Measurements from ENCODE around the gene ANHX.

ANHX gene

DNA sequence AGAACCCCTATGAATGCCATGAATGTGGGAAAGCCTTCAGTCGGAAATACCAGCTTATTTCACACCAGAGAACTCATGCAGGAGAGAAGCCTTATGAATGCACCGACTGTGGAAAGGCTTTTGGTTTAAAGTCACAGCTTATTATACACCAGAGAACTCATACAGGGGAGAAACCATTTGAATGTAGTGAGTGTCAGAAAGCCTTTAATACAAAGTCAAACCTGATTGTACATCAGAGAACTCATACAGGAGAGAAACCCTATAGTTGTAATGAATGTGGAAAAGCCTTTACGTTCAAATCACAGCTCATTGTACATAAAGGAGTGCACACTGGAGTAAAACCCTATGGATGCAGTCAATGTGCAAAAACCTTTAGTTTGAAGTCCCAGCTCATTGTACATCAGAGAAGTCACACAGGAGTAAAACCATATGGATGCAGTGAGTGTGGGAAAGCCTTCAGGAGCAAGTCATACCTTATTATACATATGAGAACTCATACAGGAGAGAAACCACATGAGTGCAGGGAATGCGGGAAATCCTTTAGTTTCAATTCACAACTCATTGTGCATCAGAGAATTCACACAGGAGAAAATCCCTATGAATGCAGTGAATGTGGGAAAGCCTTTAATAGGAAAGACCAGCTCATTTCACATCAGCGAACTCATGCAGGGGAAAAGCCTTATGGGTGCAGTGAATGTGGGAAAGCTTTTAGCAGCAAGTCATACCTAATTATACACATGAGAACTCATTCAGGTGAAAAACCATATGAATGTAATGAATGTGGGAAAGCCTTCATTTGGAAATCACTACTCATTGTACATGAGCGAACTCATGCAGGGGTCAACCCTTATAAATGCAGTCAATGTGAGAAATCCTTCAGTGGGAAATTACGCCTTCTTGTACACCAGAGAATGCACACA, 32.1 kb downstream of the ANHX start:
- no peak for DNase-seq (ENCODE audit: low read depth in 2 of 2)

DNA sequence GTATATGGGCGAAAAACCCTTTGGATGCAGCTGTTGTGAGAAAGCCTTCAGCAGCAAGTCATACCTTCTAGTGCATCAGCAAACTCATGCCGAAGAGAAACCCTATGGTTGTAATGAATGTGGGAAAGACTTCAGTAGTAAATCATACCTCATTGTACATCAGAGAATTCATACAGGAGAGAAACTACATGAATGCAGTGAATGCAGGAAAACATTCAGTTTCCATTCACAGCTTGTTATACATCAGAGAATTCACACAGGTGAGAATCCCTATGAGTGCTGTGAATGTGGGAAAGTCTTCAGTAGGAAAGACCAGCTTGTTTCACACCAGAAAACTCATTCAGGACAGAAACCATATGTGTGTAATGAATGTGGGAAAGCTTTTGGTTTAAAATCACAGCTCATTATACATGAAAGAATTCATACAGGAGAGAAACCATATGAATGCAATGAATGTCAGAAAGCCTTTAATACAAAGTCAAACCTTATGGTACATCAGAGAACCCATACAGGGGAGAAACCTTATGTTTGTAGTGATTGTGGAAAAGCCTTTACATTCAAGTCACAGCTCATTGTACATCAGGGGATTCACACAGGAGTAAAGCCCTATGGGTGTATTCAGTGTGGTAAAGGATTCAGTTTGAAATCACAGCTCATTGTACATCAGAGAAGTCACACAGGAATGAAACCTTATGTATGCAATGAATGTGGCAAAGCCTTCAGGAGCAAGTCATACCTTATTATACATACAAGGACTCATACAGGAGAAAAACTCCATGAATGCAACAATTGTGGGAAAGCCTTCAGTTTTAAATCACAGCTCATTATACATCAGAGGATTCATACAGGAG, 33.0 kb downstream of the ANHX start:
- DNase-seq (ENCODE audit: low read depth in 2 of 2): no peak

GRCh38 chr12:133201888-133202287, 33.8 kb downstream of the ANHX start:
- no peak for DNase-seq (ENCODE audit: low read depth in 2 of 2)

DNA sequence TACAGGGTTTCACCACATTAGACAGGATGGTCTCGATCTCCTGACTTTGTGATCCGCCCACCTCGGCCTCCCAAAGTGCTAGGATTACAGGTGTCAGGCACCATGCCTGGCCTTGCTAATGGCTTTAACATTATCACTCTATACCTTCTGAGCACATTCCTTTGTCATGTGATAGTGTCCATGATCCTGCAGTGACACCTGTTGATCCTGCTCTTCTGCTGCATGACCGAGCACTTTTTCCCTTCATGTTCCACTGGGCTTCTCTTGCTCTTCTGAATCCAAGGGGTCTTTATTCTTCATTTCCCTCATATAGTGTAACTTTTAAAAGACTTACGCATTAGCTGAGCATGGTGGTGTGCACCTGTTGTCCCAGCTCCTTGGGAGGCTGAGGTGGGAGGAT, 42.8 kb downstream of the ANHX start:
- no peak for DNase-seq (ENCODE audit: low read depth in 2 of 2)

- no peak for DNase-seq (ENCODE audit: low read depth in 2 of 2)
Measured at GRCh38 chr12:133190176-133190575, 45.5 kb downstream of the ANHX start.

DNA sequence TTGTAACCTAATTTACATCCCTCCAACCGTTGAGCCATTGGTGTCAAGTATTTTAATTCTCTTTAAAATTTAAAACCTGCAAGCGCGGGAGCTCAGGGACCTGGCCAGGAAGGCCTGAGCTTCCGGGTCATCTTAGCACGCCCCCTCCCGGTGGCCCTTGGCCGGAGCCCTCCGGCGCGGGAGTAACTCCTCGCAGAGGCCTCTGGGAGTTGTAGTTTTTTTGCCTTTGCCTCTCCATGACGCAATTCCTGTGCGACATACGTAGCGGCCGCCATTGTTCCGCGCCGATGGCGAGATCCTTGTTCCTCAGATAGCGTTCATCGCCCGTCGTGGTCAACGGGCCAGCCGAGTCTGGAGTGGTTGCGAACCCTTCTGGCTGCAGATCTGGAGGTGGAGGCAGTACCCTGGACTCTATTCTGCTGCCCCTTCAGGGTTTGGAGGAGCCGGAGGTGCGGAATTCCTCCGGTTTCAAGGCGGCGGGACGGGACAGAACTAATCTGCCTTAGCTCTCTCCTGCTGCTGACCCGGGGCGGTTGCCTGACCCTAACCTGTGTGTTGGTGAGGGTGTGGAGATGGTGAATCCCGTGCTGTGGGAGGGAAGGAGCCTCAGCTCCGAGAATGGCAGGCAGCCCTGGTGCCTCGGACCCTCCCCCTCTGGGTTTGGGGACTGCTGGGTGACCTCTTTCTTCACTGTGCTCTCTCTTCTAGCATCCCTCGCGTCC, 54.3 kb downstream of the ANHX start, which contains the start of gene ZNF268:
ZNF268 (plus strand) TSS at position 258 of the 722 bp plus-strand sequence. CDS start 503 bp downstream, outside the sequence.
- peak; percentile 74 to 79 for DNase-seq (ENCODE audit: low read depth in 2 of 2)

GRCh38 chr12:133180669-133181068, 55.0 kb downstream of the ANHX start:
- no peak for DNase-seq (ENCODE audit: low read depth in 2 of 2)

- DNase-seq (ENCODE audit: low read depth in 2 of 2): no peak
Measured at GRCh38 chr12:133174901-133175300, 60.8 kb downstream of the ANHX start.

- DNase-seq (ENCODE audit: low read depth in 2 of 2): no peak
Measured at GRCh38 chr12:133172491-133172890, 63.2 kb downstream of the ANHX start.
